Muscle of leg (tissue), 11 donors: ENCODE measurements around the gene DHRS7. TPM values are rescaled to one million over a fixed set of nuclear protein-coding genes. Genes with fewer than 3 reads are reported as not detected.

Experiments used
- DNase-seq: peaks from one replicate; pipeline ENCODE4 v3.0.0; 2013
- H3K27ac ChIP-seq: one replicate; pipeline ENCODE4 v1.5.1; 2013; ENCODE audit warnings: mild to moderate bottlenecking, low read length, control low read depth
- H3K27me3 ChIP-seq: one replicate; pipeline ENCODE4 v1.6.1; 2013; ENCODE audit warnings: low read length; ENCODE audit not compliant: control insufficient read depth, insufficient read depth
- H3K36me3 ChIP-seq: one replicate; pipeline ENCODE4 v1.6.1; 2013; ENCODE audit warnings: low read length; ENCODE audit not compliant: control insufficient read depth, insufficient read depth
- H3K4me1 ChIP-seq: one replicate; pipeline ENCODE4 v1.6.1; 2013; ENCODE audit warnings: low read length; ENCODE audit not compliant: control insufficient read depth, insufficient read depth
- H3K4me3 ChIP-seq: one replicate; pipeline ENCODE4 v1.5.1; 2013; ENCODE audit warnings: low read length, control low read depth
- H3K9me3 ChIP-seq: replicated peaks from 2 replicates; pipeline ENCODE4 v1.6.1; 2013; ENCODE audit warnings: low read depth, low read length; ENCODE audit not compliant: control insufficient read depth
- WGBS: methylation state at CpG from one replicate; pipeline ENCODE4 v1.1.5; 2013; ENCODE audit warnings: missing lambda C conversion rate; ENCODE audit not compliant: insufficient coverage; 5-methylcytosine and 5-hydroxymethylcytosine counted together
- polyA plus RNA-seq, 8 donors: library from polyadenylated mRNA; unstranded; fragments of 120-200 nt; gene quantifications; one replicate each; pipeline versions ENCODE4 v1.2.1 to v1.2.3, GENCODE V29; 2013; ENCODE audit warnings: inconsistent platforms in 1 of 8, low replicate concordance in 1 of 8; ENCODE audit not compliant: insufficient read length in 8 of 8, insufficient read depth in 1 of 8
- total RNA-seq: library from RNA; stranded (reverse); fragments of 120-200 nt; gene quantifications from one replicate; pipeline ENCODE4 v1.2.4, GENCODE V29; 2013

The DHRS7 gene
- total and polyA plus RNA-seq, 9 donors: 61.9 to 88.4 (median 70.2) TPM

- Histone ChIP-seq H3K9me3 (no peaks in the 10 kb centered on the region), H3K27me3 (no peaks in the 10 kb centered on the region), H3K27ac (no peak overlapping the region), H3K36me3 (peaks cover 14% of the 10 kb centered on the region), H3K4me1 (no peaks in the 10 kb centered on the region), H3K4me3 (no peak overlapping the region)
- DNase-seq: no peak
- 100% methylated on average over 1 of the region's 2 CpGs for WGBS
These were observed 10.5 kb downstream of the DHRS7 start for GRCh38 chr14:60154671-60155070.

DNA sequence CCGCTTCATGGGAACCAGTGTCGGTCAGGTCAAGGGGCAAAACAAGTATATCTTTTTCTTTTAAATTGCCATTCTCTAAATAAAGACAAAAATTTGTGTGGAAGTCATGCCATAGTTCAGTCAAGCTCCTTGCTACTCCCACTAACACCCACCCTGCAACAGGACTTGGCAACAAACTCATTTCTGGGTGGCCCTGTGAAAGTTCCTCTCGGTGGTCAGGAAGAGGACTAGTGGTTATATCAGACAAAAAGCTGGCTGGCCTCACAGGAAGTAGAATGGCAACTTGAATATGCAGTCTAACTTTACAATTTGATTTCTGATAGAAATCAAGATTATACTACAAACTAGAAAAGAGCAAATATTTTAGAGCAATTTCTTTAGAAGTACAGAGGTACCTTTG lies 11.2 kb downstream of the DHRS7 start:
- H3K4me1 ChIP-seq: no peaks in the 10 kb centered on the region
- no peak overlapping the region for H3K4me3 ChIP-seq
- DNase-seq: peak; percentile 7
- H3K36me3 ChIP-seq: peaks cover 17% of the 10 kb centered on the region
- WGBS: no CpG with 5 or more reads among the region's 3 CpGs
- H3K27ac ChIP-seq: no peak overlapping the region
- no peaks in the 10 kb centered on the region for H3K9me3 ChIP-seq
- H3K27me3 ChIP-seq: no peaks in the 10 kb centered on the region

GRCh38 chr14:60151715-60152114 lies 13.5 kb downstream of the DHRS7 start:
- peaks cover 23% of the 10 kb centered on the region for H3K36me3 ChIP-seq
- peak; percentile 69 for DNase-seq
- 67% methylated on average over 1 of the region's 3 CpGs for WGBS
- H3K27ac ChIP-seq: peak overlapping the region; percentile 25
- no peak overlapping the region for H3K4me3 ChIP-seq
- no peaks in the 10 kb centered on the region for H3K9me3 ChIP-seq
- no peaks in the 10 kb centered on the region for H3K27me3 ChIP-seq
- H3K4me1 ChIP-seq: no peaks in the 10 kb centered on the region

DNA sequence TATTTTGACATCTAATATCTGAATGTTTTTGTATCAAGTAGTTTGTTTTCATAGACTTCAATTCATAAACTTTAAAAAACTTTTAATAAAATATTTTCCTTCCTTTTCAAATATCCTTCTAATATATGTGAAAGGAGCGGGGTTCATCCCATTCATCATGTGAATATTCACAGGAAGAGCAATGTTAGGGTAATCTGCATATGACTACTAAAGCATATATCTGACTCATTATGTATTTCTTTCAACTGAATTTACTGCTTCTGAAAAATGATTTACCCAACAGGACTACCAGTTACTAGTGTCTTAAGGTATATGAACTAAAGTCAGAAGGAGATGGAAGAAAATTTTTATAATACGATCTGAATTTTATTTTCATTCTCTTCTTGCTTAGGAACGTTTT lies 30.5 kb downstream of the DHRS7 start:
- Histone ChIP-seq H3K27me3 (no peaks in the 10 kb centered on the region), H3K36me3 (peaks cover 10% of the 10 kb centered on the region), H3K27ac (no peak overlapping the region), H3K9me3 (no peaks in the 10 kb centered on the region), H3K4me1 (no peaks in the 10 kb centered on the region), H3K4me3 (no peak overlapping the region)
- DNase-seq: no peak
- WGBS: no CpG with 5 or more reads among the region's 3 CpGs

- no peak for DNase-seq
- no CpG with 5 or more reads among the region's 2 CpGs for WGBS
These were observed 31.7 kb downstream of the DHRS7 start for GRCh38 chr14:60133487-60133886.

GRCh38 chr14:60125918-60126317 lies 39.3 kb downstream of the DHRS7 start:
- Histone ChIP-seq H3K36me3 (peaks cover 46% of the 10 kb centered on the region), H3K27ac (no peak overlapping the region), H3K27me3 (no peaks in the 10 kb centered on the region), H3K9me3 (no peaks in the 10 kb centered on the region), H3K4me3 (no peak overlapping the region), H3K4me1 (no peaks in the 10 kb centered on the region)
- DNase-seq: no peak

More at GRCh38 chr14:60133487-60133886, 31.7 kb downstream of the DHRS7 start:
- Histone ChIP-seq H3K4me3 (no peak overlapping the region), H3K4me1 (no peaks in the 10 kb centered on the region), H3K27me3 (no peaks in the 10 kb centered on the region), H3K36me3 (peaks cover 13% of the 10 kb centered on the region), H3K27ac (no peak overlapping the region), H3K9me3 (no peaks in the 10 kb centered on the region)

- H3K9me3 ChIP-seq: no peaks in the 10 kb centered on the region
- no peak for DNase-seq
- H3K4me1 ChIP-seq: no peaks in the 10 kb centered on the region
- WGBS: no CpG with 5 or more reads among the region's 4 CpGs
- no peaks in the 10 kb centered on the region for H3K27me3 ChIP-seq
- no peak overlapping the region for H3K4me3 ChIP-seq
- H3K36me3 ChIP-seq: peaks cover 24% of the 10 kb centered on the region
- no peak overlapping the region for H3K27ac ChIP-seq
These were observed 49.0 kb downstream of the DHRS7 start for GRCh38 chr14:60116181-60116580.

- no CpG with 5 or more reads among the region's 1 CpG for WGBS
- no peaks in the 10 kb centered on the region for H3K4me1 ChIP-seq
- H3K9me3 ChIP-seq: no peaks in the 10 kb centered on the region
- no peaks in the 10 kb centered on the region for H3K27me3 ChIP-seq
- H3K27ac ChIP-seq: no peak overlapping the region
- DNase-seq: no peak
- H3K4me3 ChIP-seq: no peak overlapping the region
- peaks cover 23% of the 10 kb centered on the region for H3K36me3 ChIP-seq
These were observed 50.3 kb downstream of the DHRS7 start for GRCh38 chr14:60114881-60115280.

- H3K4me3 ChIP-seq: no peak overlapping the region
- H3K27ac ChIP-seq: no peak overlapping the region
- WGBS: no CpG with 5 or more reads among the region's 2 CpGs
- H3K36me3 ChIP-seq: peaks cover 28% of the 10 kb centered on the region
- no peaks in the 10 kb centered on the region for H3K4me1 ChIP-seq
- DNase-seq: no peak
- H3K9me3 ChIP-seq: no peaks in the 10 kb centered on the region
- no peaks in the 10 kb centered on the region for H3K27me3 ChIP-seq
These were observed 53.5 kb downstream of the DHRS7 start for GRCh38 chr14:60111732-60112131.

GRCh38 chr14:60107477-60107876 lies 57.7 kb downstream of the DHRS7 start:
- peak; percentile 48 for DNase-seq
- H3K4me3 ChIP-seq: no peak overlapping the region
- WGBS: 40% methylated on average over 1 of the region's 4 CpGs
- no peaks in the 10 kb centered on the region for H3K27me3 ChIP-seq
- H3K9me3 ChIP-seq: no peaks in the 10 kb centered on the region
- H3K27ac ChIP-seq: no peak overlapping the region
- no peaks in the 10 kb centered on the region for H3K4me1 ChIP-seq
- H3K36me3 ChIP-seq: peaks cover 18% of the 10 kb centered on the region

- H3K4me3 ChIP-seq: no peak overlapping the region
- no peaks in the 10 kb centered on the region for H3K9me3 ChIP-seq
- H3K27ac ChIP-seq: no peak overlapping the region
- no peaks in the 10 kb centered on the region for H3K27me3 ChIP-seq
- DNase-seq: peak; percentile 46
- no peaks in the 10 kb centered on the region for H3K4me1 ChIP-seq
- WGBS: no CpG with 5 or more reads among the region's 2 CpGs
- peaks cover 18% of the 10 kb centered on the region for H3K36me3 ChIP-seq
These were observed 58.9 kb downstream of the DHRS7 start for GRCh38 chr14:60106339-60106738.
